GM12873 (cell line): ENCODE results near the gene TWF2.

Source experiments
- CTCF ChIP-seq: IDR thresholded peaks from 2 replicates; pipeline ENCODE4 v1.5.1; 2012; ENCODE audit warnings: low read depth, mild to moderate bottlenecking, moderate library complexity, low read length, control low read depth; ENCODE audit not compliant: insufficient read depth; ENCODE audit errors: missing control alignments

TWF2 gene

GRCh38 chr3:52181543-52181942, 57.4 kb downstream of the TWF2 start:
- TF ChIP-seq CTCF: no peak
